AML-193 (cell line): Measurements from ENCODE around the gene L3MBTL2.

Experiments used
- DNase-seq, 2 experiments: peaks; one replicate each; lab custom pipeline; 2025; lab: John Stamatoyannopoulos, UW

Gene L3MBTL2

DNA sequence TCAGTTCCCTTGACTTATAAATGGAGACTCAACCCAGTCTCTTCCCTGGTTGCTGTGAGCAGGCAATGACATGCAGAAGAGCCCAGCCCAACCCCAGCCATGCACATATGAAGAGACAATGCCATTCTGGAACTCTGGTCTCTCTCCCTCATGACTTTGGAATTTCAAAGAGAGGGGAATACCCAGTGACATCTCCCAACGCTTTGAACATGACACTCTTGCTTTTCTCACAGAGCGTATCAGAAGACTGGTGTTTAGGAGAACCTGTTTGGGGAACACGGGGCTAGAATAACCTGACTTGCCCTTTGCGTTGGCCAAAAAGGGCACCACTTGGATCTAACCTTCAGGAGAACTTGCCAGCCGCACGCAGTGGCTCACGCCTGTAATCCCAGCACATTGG is 68.0 kb downstream of the L3MBTL2 start:
- DNase-seq = no peak

DNA sequence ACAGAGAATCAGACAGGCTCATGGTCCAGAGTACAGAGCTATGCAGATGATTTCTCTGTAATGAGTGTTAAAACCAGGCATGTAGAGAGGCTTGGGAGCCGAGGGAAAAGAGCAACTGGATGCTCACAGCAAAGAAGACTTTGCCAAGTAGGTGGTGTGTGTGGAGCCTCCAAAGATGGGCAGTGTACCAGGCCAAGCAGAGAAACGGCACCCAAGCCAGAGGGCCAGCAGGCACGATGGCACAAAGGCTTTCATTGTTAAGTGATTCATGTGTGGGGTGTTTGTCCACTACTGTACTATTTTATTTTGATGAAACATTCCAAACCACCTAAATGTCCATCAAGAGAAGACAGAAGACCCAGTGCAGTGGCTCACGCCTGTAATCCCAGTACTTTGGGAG is 69.7 kb downstream of the L3MBTL2 start:
- DNase-seq = no peak

DNA sequence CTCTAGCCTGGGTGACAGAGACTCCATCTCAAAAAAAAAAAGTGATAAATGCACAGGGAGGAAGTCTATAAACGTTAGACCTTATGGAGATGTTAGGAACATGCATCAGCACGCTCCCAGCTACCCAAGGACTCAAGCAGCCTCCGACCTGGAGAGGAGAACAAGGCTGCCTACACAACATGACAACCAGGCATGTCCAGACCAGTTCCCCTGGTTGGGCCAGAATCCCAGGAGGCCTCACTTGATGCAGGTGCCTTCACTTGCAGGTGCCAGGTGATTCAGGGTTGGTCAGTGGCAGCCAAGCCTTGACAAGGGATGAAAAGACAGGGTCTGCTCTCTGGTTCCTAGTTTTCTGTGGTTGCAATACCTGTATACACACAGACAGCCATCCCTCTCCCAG is 75.0 kb downstream of the L3MBTL2 start:
- DNase-seq = no peak

DNA sequence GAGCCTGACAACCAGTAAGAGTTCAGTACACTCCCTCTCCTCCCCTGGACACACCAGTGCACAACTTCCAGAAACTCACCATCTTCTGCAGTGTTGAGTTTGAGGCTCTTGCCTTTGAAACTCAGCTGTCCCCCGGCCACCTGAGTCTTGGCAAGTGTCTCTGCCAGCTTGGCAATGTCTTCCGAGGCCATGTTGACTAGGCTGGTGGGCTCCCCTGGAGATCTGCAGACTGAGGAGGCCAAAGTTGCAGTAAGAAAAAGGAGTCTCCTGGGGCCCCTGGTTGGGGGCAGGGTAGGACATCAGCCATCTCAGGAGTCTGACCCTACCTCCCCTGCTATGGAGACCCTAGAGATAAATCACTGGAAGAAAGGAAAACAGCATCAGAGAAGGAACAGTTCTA is 75.7 kb downstream of the L3MBTL2 start:
- DNase-seq = no peak
